Esophagus (tissue), 2 donors: Measurements from ENCODE around the gene RCOR3. TPM values are rescaled to one million over a fixed set of nuclear protein-coding genes. Genes with fewer than 3 reads are reported as not detected.

Experiments used
- H3K27ac ChIP-seq, 2 donors: one replicate each; pipeline ENCODE4 v1.5.1; 2013; ENCODE audit warnings: low read depth in 2 of 2, mild to moderate bottlenecking in 2 of 2, inconsistent platforms in 1 of 2, low read length in 1 of 2, moderate library complexity in 1 of 2
- H3K27me3 ChIP-seq, 2 donors: one replicate each; pipeline ENCODE4 v1.6.1; 2013; ENCODE audit warnings: low read length in 2 of 2, control low read depth in 1 of 2, mild to moderate bottlenecking in 1 of 2; ENCODE audit not compliant: insufficient read depth in 2 of 2, control insufficient read depth in 1 of 2
- H3K36me3 ChIP-seq, 2 donors: one replicate each; pipeline ENCODE4 v1.6.1; 2013; ENCODE audit warnings: low read length in 1 of 2; ENCODE audit not compliant: control insufficient read depth in 2 of 2, insufficient read depth in 2 of 2
- H3K4me1 ChIP-seq, 2 donors: one replicate each; pipeline ENCODE4 v1.6.1; 2013; ENCODE audit warnings: low read length in 1 of 2; ENCODE audit not compliant: control insufficient read depth in 2 of 2, insufficient read depth in 2 of 2
- H3K4me3 ChIP-seq, 2 donors: one replicate each; pipeline ENCODE4 v1.5.1; 2013; ENCODE audit warnings: low read length in 2 of 2, mild to moderate bottlenecking in 2 of 2, low read depth in 1 of 2, moderate library complexity in 1 of 2
- H3K9me3 ChIP-seq, 2 donors: one replicate each; pipeline ENCODE4 v1.6.1; 2013; ENCODE audit warnings: mild to moderate bottlenecking in 2 of 2, low read depth in 1 of 2, low read length in 1 of 2, moderate library complexity in 1 of 2; ENCODE audit not compliant: control insufficient read depth in 2 of 2, insufficient read depth in 1 of 2
- WGBS, 2 donors: extraction: QIAGEN DNeasy Blood & Tissue Kit; methylation state at CpG; one replicate each; pipeline ENCODE4 v1.1.7; 2013; 5-methylcytosine and 5-hydroxymethylcytosine counted together
- polyA plus RNA-seq, 2 donors: library from polyadenylated mRNA; stranded (reverse); fragments of 200-250 nt; gene quantifications; one replicate each; pipeline ENCODE4 v1.2.3, GENCODE V29; 2013
- donor health status: healthy with polysubstance abuse.
- donor health status: Bipolar disorder and iron deficiency.

The RCOR3 gene
- polyA plus RNA-seq, 2 donors, result 12.4 to 20.6 TPM

DNA sequence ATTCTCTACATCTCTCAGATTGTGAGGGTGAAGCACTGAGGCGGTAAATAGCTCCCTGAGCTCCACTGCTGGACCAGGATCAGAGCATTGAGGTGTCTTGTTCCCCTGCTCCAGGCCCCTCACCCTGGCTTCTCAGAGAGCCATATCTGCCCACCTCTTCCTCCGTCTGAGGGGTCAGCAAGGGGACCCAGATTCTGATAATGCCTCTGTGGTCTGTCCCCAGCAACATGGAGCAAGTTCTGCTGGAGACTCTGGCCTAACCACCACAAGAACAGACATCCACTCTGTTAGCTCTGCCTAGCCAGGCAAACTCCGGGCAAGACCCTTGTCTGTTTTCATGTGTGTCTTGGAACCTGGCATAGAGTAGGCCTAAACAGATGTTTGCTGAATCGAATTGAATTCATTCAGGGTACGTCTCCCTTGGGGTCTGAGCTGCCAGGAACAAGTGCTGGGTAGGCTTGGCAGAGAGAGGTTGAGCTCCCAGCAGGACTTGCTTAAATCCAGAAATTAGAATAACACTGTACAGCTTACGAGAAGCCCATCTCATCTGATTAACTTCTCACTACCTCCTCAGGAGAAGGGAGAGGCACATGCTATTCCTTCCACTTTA, 69.8 kb downstream of the RCOR3 start:
- Histone ChIP-seq H3K27ac (no peak overlapping the region), H3K36me3 (no peaks in the 10 kb centered on the region), H3K27me3 (no peaks in the 10 kb centered on the region), H3K9me3 (no peaks in the 10 kb centered on the region), H3K4me1 (peaks cover 8 to 13% of the 10 kb centered on the region in 2 donors), H3K4me3 (no peak overlapping the region)
- 68 to 76% methylated on average over 6 of the region's 6 CpGs for WGBS, 2 donors

DNA sequence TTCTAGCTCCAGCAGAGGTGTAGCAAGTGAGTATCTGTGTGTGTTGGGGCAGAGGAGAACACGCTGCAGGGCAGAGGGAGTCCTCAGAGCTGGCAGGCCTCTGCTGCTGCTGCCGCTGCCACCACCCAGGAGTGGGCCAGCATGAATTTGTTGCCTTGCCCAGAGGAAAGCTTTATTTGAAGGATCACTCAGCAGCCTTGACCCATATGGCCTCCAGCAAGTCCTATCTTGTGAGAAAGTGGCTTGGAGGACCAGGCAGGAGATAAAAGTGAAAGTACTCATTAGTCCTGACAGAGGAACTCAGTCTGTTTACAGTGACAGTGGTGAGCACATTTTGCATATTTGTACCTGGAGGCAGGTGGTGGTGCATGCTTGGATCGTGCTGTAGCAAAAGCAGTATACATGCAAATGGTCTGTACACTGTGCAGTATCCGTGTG, 70.6 kb downstream of the RCOR3 start:
- Histone ChIP-seq H3K36me3 (no peaks in the 10 kb centered on the region), H3K4me3 (no peak overlapping the region), H3K4me1 (peaks cover 8 to 13% of the 10 kb centered on the region in 2 donors), H3K9me3 (no peaks in the 10 kb centered on the region), H3K27me3 (no peaks in the 10 kb centered on the region), H3K27ac (no peak overlapping the region)
- WGBS, 2 donors, result 33 to 45% methylated on average over 4 of the region's 4 CpGs

DNA sequence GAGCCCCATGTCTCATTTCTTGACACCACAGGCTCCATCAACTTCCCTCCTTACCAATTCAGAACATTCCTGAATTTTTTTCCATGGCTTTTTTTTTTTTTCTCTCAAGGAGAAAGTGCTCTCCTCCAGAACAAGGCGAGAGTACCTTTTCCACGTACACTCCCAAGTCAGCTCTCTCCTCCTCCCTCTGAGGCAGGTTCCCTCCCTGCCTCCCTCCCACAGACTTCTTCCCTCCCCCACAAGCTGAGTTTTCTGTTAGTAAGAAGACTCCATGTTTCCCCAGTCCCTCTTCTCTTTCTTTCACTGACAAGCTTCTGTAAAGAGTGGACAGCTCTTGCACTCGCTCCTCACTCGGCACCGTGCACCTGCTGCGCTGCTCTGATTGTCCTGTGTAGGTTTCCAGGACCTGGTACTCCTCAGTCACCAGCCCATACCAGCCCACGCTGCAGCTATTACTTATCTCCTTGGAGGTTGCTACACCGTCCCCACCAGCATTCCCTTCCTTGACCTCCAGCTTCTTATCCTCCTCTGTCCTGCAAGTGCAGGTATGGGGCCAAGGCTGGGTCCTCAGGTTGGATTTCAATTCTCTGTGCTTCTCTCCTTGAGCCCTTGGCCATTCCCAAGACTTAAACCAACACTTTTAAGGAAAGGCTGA, 71.2 kb downstream of the RCOR3 start:
- no peak overlapping the region for H3K27ac ChIP-seq
- WGBS, 2 donors, result 77 to 91% methylated on average over 8 of the region's 8 CpGs
- peaks cover 8 to 13% of the 10 kb centered on the region in 2 donors for H3K4me1 ChIP-seq

DNA sequence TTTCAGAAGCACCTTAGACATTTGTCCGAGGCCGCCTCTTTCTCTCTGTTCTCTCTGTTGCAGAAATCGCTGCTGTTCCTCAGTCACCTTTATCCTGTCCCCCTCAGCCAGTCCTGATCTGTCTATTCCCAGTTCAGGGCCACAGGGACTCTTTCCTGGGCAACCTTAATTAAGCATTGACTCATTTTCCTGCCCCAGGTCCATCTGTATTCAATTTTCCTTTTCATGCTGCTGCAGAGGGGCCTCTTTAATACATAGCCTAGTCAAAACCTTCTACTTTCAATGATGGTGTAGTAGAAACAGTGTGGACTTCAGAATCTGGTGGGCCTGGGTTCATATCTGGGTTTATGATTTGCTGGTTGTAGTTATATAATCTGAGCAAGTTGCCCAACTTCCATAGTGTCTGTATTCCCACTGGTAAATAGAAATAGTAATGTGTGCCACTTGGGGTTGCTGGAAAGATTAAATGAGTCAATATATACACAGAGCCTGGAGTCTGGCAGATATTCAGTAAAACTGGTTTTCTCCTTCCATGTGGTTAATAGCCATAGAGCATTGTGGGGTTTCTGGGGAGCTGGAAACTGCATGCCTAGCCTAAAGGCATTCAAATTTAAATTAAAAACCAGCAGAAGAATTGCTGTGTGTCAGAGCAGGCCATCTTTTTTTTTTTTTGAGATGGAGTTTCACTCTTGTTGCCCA, 72.0 kb downstream of the RCOR3 start:
- Histone ChIP-seq H3K4me1 (peaks cover 8 to 13% of the 10 kb centered on the region in 2 donors), H3K27ac (no peak overlapping the region)
- WGBS, 2 donors, result 93% methylated on average over 3 of the region's 3 CpGs

More for the DNA sequence above, 71.2 kb downstream of the RCOR3 start:
- Histone ChIP-seq H3K9me3 (no peaks in the 10 kb centered on the region), H3K4me3 (no peak overlapping the region), H3K27me3 (no peaks in the 10 kb centered on the region), H3K36me3 (no peaks in the 10 kb centered on the region)

DNA sequence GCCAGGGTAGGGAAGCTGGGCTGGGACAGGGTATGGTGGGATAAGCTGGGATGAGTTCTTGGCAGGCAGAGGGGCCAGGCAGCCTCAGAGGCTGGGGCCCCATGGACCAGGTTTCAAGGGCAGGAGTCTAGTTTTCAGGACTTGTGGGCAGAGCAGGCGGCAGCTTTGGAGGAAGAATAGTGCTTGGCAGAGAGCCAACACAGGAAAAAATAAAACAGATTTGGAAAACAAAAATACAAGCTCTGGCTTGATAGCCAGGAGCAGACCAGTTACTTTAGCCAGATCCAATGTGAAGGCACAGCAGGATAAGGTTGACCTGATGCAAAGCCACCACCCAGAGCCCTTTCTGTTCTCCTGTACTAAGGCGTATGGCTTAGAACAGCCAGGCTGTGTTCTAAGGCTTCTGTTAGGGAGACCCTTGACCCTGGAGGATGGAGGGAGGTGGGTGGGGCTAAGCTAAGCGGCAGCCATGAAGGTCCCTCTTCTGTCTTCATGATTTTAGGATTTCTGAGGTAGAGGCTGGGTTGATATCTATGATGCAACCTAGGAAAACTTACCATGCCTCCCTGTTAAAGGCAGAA, 73.0 kb downstream of the RCOR3 start:
- H3K27me3 ChIP-seq, result no peaks in the 10 kb centered on the region
- H3K36me3 ChIP-seq, result no peaks in the 10 kb centered on the region
- 41 to 59% methylated on average over 3 of the region's 3 CpGs for WGBS, 2 donors
- H3K9me3 ChIP-seq, result no peaks in the 10 kb centered on the region
- H3K4me1 ChIP-seq, result peaks cover 5 to 10% of the 10 kb centered on the region in 2 donors
- no peak overlapping the region for H3K27ac ChIP-seq
- H3K4me3 ChIP-seq, result no peak overlapping the region

More for the DNA sequence above, 72.0 kb downstream of the RCOR3 start:
- no peaks in the 10 kb centered on the region for H3K9me3 ChIP-seq
- no peaks in the 10 kb centered on the region for H3K27me3 ChIP-seq
- H3K36me3 ChIP-seq, result no peaks in the 10 kb centered on the region
- H3K4me3 ChIP-seq, result no peak overlapping the region

DNA sequence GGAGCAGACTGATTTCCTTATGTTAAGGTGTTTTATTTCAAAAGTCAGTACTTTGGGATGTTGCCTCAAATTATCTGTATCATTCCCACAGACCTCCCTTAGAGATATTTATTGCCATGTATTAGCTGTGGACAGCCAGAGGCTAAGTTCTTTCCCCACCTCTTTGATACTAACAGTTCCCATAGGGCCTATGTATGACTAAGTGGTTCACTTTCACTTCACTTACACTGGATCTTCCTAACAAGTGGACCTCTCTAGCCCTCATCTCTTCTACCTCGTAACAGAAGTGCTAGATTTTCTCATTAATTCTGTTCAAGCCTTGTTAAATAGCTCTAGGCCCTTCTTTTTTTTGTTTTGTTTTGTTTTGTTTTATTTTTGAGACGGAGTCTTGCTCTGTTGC, 73.7 kb downstream of the RCOR3 start:
- peaks cover 5 to 10% of the 10 kb centered on the region in 2 donors for H3K4me1 ChIP-seq
- WGBS, 2 donors, result 71 to 84% methylated on average over 2 of the region's 2 CpGs

DNA sequence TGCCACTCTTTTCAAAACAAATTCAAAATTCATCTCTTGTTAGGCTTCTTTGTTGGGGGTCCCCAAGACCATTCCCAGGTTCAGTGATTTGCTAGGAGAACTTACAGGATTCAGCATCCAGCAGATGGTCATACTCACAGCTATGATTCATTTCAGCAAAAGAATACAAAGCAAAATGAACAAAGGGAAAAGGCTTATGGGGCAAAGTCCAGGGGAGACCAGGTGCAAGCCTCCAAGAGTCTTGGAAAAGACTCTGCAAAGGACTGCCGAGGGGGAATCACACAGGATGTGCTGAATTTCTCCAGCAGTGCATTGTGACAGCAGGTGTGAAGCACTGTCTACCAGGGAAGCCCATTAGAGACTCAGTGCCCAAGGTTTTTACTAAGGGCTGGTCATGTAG, 74.7 kb downstream of the RCOR3 start:
- no peak overlapping the region for H3K27ac ChIP-seq
- H3K4me1 ChIP-seq, result peaks cover 5 to 10% of the 10 kb centered on the region in 2 donors
- H3K4me3 ChIP-seq, result no peak overlapping the region
- no peaks in the 10 kb centered on the region for H3K27me3 ChIP-seq
- no peaks in the 10 kb centered on the region for H3K9me3 ChIP-seq
- WGBS, 2 donors, result 42 to 50% methylated on average over 1 of the region's 1 CpG
- no peaks in the 10 kb centered on the region for H3K36me3 ChIP-seq

More for the DNA sequence above, 73.7 kb downstream of the RCOR3 start:
- Histone ChIP-seq H3K4me3 (no peak overlapping the region), H3K9me3 (no peaks in the 10 kb centered on the region), H3K27me3 (no peaks in the 10 kb centered on the region), H3K36me3 (no peaks in the 10 kb centered on the region), H3K27ac (no peak overlapping the region)

DNA sequence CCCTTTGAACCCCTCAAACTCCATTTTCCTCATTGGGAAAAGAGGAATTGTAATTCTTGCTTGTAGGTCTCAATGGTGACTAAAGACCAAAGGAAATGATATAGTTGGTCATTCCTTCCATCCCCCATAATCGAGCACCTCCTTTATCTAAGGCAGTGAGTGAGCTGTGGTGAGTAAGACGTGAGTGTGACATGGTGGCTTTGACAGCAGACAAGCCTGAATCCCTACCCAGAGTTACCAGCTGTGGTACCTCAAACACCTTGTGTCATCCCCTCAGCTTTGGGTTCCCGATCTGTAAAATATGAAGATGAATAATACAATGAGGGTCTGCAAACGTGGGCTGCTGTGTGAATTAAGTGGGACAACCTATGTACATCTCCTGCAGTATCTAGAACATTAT, 75.8 kb downstream of the RCOR3 start:
- Histone ChIP-seq H3K36me3 (no peaks in the 10 kb centered on the region), H3K4me3 (no peak overlapping the region), H3K9me3 (no peaks in the 10 kb centered on the region), H3K27me3 (no peaks in the 10 kb centered on the region), H3K27ac (no peak overlapping the region), H3K4me1 (peaks cover 7 to 9% of the 10 kb centered on the region in 2 donors)
- WGBS, 2 donors, result 68 to 74% methylated on average over 4 of the region's 4 CpGs

DNA sequence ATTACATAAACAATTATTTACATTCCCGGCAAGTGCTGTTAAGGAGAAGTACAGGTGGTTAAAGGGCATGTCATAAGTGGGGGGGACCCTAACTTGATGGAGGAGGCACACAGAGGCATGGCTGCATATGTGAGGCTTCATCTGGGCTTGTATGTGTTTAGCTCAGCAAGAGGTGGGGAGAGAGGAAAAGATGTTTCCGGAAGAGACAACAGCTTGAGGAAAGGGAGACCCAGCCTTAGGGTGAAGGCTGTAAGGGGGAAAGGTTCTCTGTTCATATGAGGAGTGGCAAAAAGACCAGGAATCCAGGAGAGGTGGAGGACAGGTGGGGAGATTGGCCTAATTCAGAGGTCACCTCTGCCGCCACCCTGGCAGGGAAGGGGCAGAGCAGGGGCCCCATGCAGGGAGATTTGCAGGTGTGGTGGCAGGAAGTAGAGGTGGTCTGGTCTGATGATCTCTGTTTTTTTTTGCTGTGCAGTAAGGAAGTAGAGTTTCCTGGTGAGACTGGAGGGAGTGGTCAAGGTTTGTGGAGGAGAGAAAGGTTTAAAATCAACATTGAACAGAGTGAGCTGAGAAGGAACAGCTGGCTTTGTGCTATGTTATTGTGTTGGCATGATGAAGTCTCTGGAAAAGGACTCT, 76.5 kb downstream of the RCOR3 start:
- Histone ChIP-seq H3K4me1 (peaks cover 4 to 8% of the 10 kb centered on the region in 2 donors), H3K4me3 (no peak overlapping the region), H3K27ac (peak overlapping the region in 1 of 2 donors; percentile 16), H3K9me3 (no peaks in the 10 kb centered on the region), H3K36me3 (no peaks in the 10 kb centered on the region), H3K27me3 (no peaks in the 10 kb centered on the region)
- 67 to 72% methylated on average over 3 of the region's 3 CpGs for WGBS, 2 donors
